Parathyroid adenoma (tissue), 2 donors: ENCODE data around the gene PRR19.
"Not testable (repeated sequence)": the region's sequence is repeated elsewhere in the genome, so short reads cannot be mapped to it uniquely, and the experiment has no call there.

Experiments
- H2AFZ ChIP-seq: fragments of 300-600 bp; sonication (generic); one replicate; pipeline ENCODE4 v1.7.0; 2017; ENCODE audit warnings: antibody characterized with exemption, mild to moderate bottlenecking
- H3K27ac ChIP-seq: fragments of 300-600 bp; sonication (generic); one replicate; pipeline ENCODE4 v1.7.0; 2017
- H3K27me3 ChIP-seq: fragments of 300-600 bp; sonication (generic); one replicate; pipeline ENCODE4 v1.7.0; 2017; ENCODE audit warnings: low read length; ENCODE audit not compliant: control insufficient read depth, insufficient read depth
- H3K36me3 ChIP-seq: fragments of 300-600 bp; sonication (generic); one replicate; pipeline ENCODE4 v1.7.0; 2017; ENCODE audit warnings: low read length; ENCODE audit not compliant: control insufficient read depth, insufficient read depth
- H3K4me1 ChIP-seq: fragments of 300-600 bp; sonication (generic); one replicate; pipeline ENCODE4 v1.7.0; 2017; ENCODE audit warnings: control low read depth
- H3K4me2 ChIP-seq: fragments of 300-600 bp; sonication (generic); one replicate; pipeline ENCODE4 v1.7.0; 2017; ENCODE audit warnings: low read length
- H3K4me3 ChIP-seq: fragments of 300-600 bp; sonication (generic); one replicate; pipeline ENCODE4 v1.7.0; 2017; ENCODE audit warnings: low read depth, low read length
- H3K79me2 ChIP-seq: fragments of 300-600 bp; sonication (generic); one replicate; pipeline ENCODE4 v1.7.0; 2017; ENCODE audit warnings: control low read depth
- H3K9ac ChIP-seq: fragments of 300-600 bp; sonication (generic); one replicate; pipeline ENCODE4 v1.7.0; 2017; ENCODE audit warnings: mild to moderate bottlenecking
- H3K9me3 ChIP-seq: fragments of 300-600 bp; sonication (generic); one replicate; pipeline ENCODE4 v1.7.0; 2017; ENCODE audit warnings: low read length; ENCODE audit not compliant: control insufficient read depth
- TF ChIP-seq, protein P1 (sequence below): fragments of 300-600 bp; sonication (generic); IDR thresholded peaks from one replicate; pipeline ENCODE4 v1.7.0; 2017; ENCODE audit warnings: antibody characterized with exemption, mild to moderate bottlenecking
- donor health status: primary hyperparathyroidism.

The PRR19 gene

DNA sequence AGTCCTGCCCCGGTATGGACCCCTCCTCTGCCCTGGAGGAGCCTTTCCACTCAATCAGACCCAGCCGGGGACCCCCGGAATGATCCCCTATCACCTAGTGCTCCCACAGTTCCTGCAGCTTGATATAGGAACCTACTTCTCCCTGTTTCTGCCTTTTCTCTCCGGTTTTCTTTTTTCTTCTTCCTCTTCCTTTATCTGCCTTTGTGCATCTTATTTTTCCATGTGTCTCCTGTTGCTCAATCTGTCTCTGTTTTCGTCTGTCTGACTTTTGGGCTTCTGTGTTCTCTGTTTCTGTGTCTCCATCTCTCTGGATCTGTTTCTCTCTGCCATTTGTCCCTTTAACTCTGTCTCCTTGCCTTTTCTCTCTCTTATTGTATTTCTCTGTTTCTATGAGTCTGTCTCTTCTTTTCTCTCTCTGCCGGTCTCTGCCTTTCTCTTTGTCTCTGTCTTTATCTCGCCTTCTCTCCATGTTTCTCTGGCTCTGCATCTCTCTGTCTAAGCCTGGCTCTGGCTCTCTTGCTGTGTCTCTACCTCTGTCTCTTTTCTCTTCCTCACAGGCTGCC is 33.5 kb downstream of the PRR19 start:
- Histone ChIP-seq H3K4me3 (no peak overlapping the region), H3K79me2 (no peaks in the 10 kb centered on the region), H3K36me3 (no peaks in the 10 kb centered on the region), H3K9me3 (no peaks in the 10 kb centered on the region), H3K9ac (no peak overlapping the region), H3K27me3 (no peaks in the 10 kb centered on the region), H3K4me1 (no peaks in the 10 kb centered on the region), H3K27ac (no peak overlapping the region), H3K4me2 (no peak overlapping the region), H2AFZ (no peak overlapping the region)
- TF ChIP-seq, protein P1, sequence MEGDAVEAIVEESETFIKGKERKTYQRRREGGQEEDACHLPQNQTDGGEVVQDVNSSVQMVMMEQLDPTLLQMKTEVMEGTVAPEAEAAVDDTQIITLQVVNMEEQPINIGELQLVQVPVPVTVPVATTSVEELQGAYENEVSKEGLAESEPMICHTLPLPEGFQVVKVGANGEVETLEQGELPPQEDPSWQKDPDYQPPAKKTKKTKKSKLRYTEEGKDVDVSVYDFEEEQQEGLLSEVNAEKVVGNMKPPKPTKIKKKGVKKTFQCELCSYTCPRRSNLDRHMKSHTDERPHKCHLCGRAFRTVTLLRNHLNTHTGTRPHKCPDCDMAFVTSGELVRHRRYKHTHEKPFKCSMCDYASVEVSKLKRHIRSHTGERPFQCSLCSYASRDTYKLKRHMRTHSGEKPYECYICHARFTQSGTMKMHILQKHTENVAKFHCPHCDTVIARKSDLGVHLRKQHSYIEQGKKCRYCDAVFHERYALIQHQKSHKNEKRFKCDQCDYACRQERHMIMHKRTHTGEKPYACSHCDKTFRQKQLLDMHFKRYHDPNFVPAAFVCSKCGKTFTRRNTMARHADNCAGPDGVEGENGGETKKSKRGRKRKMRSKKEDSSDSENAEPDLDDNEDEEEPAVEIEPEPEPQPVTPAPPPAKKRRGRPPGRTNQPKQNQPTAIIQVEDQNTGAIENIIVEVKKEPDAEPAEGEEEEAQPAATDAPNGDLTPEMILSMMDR = no peak

GRCh38 chr19:42335971-42336370 is 34.0 kb downstream of the PRR19 start:
- TF ChIP-seq, protein P1 = no peak

GRCh38 chr19:42339126-42339860 is 37.4 kb downstream of the PRR19 start:
- H3K27ac ChIP-seq, H3K79me2 ChIP-seq, H3K4me2 ChIP-seq, H3K36me3 ChIP-seq, H2AFZ ChIP-seq, H3K4me1 ChIP-seq, H3K4me3 ChIP-seq, H3K27me3 ChIP-seq, H3K9ac ChIP-seq, H3K9me3 ChIP-seq: not testable (repeated sequence)

More at GRCh38 chr19:42335971-42336370, 34.0 kb downstream of the PRR19 start:
- H3K4me3 ChIP-seq = no peak overlapping the region
- no peaks in the 10 kb centered on the region for H3K9me3 ChIP-seq
- H3K4me1 ChIP-seq = no peaks in the 10 kb centered on the region
- H3K9ac ChIP-seq = no peak overlapping the region
- no peak overlapping the region for H3K4me2 ChIP-seq
- no peaks in the 10 kb centered on the region for H3K79me2 ChIP-seq
- no peaks in the 10 kb centered on the region for H3K36me3 ChIP-seq
- no peak overlapping the region for H2AFZ ChIP-seq
- H3K27me3 ChIP-seq = no peaks in the 10 kb centered on the region
- H3K27ac ChIP-seq = no peak overlapping the region

DNA sequence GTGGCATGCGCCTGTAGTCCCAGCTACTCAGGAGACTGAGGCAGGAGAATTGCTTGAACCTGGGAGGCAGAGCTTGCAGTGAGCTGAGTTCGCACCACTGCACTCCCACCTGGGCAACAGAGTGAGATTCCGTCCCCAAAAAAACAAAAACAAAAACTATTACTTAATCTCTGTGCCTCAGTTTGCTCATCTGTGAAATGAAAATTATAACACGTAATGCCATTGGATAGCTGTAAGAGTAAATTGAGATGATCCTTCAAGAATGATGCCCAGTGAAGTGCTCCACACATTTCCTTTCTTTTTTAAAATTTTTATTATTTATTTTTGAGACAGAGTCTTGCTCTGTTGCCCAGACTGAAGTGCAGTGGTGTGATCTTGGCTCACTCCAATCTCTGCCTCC is 38.0 kb downstream of the PRR19 start:
- H2AFZ ChIP-seq, H3K27ac ChIP-seq, H3K4me1 ChIP-seq, H3K4me2 ChIP-seq, H3K27me3 ChIP-seq, H3K4me3 ChIP-seq, H3K79me2 ChIP-seq, H3K9ac ChIP-seq, H3K36me3 ChIP-seq, H3K9me3 ChIP-seq: not testable (repeated sequence)

DNA sequence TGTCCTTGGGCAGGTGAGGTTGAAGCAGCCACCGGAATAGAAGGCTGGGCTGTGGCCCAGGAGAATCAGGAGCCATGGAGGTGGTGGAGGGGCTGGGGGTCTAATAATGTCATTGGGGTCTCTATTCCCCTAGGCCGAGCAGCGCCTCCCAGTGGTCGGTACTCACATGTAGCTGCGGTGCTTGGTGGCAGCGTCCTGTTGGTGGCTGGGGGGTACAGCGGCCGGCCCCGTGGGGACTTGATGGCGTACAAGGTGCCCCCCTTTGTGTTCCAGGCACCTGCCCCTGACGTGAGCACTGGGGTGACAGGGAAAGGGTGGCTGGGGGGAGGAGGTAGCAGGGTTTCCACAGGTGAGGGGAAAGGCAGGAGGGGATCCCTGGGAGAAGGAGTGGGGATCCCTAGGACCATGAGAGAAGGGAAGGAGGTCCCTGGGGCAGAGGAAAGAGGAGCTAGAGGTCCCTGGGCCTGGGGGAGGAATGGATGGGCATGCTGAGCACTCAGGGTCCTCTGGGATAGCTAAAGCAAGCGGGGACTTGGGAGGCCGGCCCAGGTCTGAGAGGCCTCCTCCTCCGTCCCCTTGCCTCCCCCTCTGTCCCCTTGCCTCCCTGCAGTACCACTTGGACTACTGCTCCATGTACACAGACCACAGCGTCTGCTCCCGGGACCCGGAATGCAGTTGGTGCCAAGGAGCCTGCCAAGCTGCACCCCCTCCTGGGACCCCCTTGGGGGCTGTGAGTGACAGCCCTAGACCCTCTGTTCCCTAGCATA is 41.6 kb downstream of the PRR19 start:
- Histone ChIP-seq H3K27me3 (no peaks in the 10 kb centered on the region), H3K4me3 (no peak overlapping the region), H3K9me3 (no peaks in the 10 kb centered on the region), H3K79me2 (peaks cover 2% of the 10 kb centered on the region), H3K27ac (no peak overlapping the region), H3K9ac (no peak overlapping the region), H3K36me3 (no peaks in the 10 kb centered on the region), H2AFZ (no peak overlapping the region), H3K4me2 (no peak overlapping the region), H3K4me1 (no peaks in the 10 kb centered on the region)
- TF ChIP-seq, protein P1 = no peak
